Prostate gland (tissue), 2 donors: Measurements from ENCODE around the gene CGB3.

Source experiments
- CTCF ChIP-seq, 4 experiments: fragments of 200-600 bp in 2 of 4; fragments of 450-650 bp in 2 of 4; sonication (generic) in 2 of 4; IDR thresholded peaks; 1 replicate in 3 of 4; 2 replicates in 1 of 4; pipeline ENCODE4 v1.5.1; 2016 to 2019; ENCODE audit warnings: antibody characterized with exemption in 4 of 4, mild to moderate bottlenecking in 2 of 4, moderate library complexity in 2 of 4
- POLR2AphosphoS5 ChIP-seq: sonication (generic); formaldehyde crosslinking; IDR thresholded peaks from one replicate; pipeline ENCODE4 v1.6.1; 2017; ENCODE audit warnings: antibody characterized with exemption

- TF ChIP-seq CTCF (IDR thresholded peaks at IDR 0.05) (no peak), POLR2AphosphoS5 (no peak)
Observed at GRCh38 chr19:49064768-49065611, 40.9 kb upstream of the CGB3 start, which contains the start of gene NTF4.
